Endometrium (tissue), 2 donors: ENCODE results near the gene CASP3.
"Not testable (repeated sequence)": the region's sequence is repeated elsewhere in the genome, so short reads cannot be mapped to it uniquely, and the experiment has no call there.

Experiments
- FAIRE-seq: peaks from 2 replicates; lab custom pipeline; 2012; peaks lifted over from hg19 to GRCh38; lab: Jason Lieb, UNC
- donor health status: control.
- donor health status: control.

The CASP3 gene

DNA sequence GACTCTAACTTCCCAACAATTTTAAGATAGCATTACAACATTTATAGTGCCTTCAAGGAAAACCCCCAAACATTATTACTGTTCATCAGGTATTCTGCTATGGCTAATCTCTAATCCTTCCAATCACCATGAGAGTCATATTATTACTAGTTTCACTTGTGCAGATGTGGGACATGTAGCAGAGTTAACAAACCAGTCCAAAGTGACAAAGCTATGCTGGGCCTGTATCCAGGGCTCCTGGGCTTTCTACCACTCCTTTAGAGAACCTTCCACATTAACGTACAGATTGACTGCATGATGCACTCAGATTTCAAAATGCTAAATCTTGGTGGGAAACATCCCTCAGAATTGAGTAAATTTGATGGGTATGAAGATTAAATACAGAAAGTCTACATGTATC lies 16.4 kb downstream of the CASP3 start:
- FAIRE-seq, result no peak

DNA sequence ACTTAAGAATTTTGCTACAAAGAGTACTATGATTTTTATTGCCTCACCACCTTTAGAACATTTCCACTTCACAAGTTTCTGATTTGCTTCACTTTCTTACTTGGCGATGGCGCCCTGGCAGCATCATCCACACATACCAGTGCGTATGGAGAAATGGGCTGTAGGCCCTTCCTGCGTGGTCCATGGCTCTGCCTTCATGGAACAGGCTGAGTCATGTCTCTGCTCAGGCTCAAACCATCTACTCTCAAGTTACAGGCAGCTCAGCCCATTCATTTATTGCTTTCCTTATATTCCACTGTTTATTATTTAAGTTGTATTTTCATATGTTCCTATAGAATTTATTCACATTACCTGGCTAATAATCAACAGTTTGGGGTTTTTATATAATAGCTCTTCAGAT lies 21.1 kb downstream of the CASP3 start:
- no peak for FAIRE-seq

DNA sequence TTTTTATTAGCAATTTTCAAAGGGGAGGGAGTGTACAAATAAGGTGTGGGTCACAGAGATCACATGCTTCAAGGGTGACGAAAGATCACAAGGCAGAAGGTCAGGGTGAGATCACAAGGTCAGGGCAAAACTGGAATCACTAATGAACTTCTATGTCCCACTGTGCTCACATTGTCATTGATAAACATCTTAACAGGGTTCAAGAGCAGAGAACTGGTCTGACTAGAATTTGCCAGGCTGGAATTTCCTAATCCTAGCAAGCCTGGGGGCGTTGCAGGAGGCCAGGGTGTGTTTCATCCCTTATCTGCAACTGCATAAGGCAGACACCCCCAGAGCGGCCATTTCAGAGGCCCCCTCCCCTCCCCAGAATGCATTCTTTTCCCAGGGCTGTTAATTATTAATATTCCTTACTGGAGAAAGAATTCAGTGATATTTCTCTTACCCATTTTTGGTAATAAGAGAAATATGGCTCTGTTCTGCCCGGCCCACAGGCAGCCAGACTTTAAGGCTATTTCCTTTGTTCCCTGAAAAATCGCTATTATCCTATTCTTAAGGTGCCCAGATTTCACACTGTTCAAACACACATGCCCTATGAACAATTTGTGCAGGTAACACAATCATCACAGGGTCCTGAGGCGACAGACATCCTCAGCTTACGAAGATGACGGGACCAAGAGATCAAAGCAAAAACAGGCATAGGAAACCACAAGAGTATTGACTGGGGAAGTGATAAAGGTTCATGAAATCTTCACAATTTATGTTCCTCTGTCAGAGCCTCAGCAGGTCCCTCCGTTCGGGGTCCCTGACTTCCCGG lies 23.3 kb downstream of the CASP3 start:
- not testable (repeated sequence) for FAIRE-seq

DNA sequence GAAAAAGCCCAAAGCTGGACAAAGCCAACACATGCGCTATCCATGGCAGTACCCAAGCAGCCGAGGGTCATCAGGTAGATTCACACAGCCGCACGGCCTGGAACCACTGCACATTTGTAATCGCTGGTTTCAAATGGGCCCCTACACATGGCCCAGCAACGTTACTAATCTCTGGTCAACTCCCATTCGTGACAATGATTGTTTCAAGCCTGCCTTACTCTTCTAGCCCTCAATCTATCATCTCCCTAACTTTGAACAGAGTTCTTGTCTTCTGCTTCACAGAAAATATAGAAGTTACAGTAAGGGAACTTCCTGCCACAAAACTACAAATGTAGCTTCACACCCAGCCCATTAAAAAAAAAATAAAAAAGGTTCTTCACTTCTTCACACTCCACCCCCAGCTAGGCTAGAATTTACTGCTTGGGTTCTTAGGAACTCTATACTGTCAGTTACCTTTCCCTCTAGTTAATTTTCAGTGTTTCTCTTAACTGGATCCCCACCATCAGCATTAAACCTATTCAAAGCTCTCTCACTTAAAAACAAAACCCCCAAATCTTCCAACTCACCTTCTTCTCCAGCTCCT lies 24.2 kb downstream of the CASP3 start:
- no peak for FAIRE-seq

DNA sequence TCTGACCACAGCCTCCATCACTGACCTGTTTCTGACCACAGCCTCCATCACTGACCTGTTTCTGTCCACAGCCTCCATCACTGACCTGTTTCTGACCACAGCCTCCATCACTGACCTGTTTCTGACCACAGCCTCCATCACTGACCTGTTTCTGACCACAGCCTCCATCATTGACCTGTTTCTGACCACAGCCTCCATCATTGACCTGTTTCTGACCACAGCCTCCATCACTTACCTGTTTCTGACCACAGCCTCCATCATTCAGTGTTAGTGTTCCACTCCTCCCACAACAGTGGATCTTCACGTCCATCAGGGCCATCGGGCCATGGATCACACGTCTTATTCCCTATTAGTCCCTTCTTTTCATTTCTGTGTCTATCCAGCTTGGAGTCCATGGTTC lies 24.7 kb downstream of the CASP3 start:
- FAIRE-seq, result not testable (repeated sequence)

GRCh38 chr4:184621518-184621917 lies 27.7 kb downstream of the CASP3 start:
- FAIRE-seq, result no peak

GRCh38 chr4:184620212-184620867 lies 28.9 kb downstream of the CASP3 start:
- no peak for FAIRE-seq

DNA sequence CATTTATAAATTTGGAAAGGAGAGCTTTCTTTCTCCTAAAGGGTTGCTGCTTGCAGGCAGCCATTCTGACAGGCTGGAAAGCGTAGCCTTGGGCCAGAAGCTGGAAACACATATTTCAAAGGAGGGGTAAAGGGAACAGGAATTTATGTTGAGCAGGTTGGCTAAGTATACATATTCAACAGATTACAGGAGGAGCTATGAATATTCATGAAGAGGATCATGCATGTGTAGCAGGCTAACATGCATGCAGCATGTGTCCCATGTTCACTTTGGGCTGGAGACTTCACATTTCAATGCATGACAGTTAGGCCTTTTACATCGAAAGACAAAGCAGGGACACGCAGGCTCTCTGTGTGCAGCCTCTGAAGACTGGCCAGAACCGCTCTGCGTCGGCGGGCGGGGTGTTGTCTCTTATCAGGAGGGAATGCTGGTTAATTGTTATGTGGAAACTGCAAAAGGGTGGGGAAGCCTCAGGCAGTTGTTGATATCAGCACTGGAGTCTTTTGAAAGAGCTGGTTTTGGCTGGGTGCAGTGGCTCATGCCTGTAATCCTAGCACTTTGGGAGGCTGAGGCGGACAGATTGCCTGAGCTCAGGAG lies 31.5 kb downstream of the CASP3 start:
- FAIRE-seq, result no peak

- FAIRE-seq, result no peak
Measured at GRCh38 chr4:184616633-184617551, 32.4 kb downstream of the CASP3 start.

DNA sequence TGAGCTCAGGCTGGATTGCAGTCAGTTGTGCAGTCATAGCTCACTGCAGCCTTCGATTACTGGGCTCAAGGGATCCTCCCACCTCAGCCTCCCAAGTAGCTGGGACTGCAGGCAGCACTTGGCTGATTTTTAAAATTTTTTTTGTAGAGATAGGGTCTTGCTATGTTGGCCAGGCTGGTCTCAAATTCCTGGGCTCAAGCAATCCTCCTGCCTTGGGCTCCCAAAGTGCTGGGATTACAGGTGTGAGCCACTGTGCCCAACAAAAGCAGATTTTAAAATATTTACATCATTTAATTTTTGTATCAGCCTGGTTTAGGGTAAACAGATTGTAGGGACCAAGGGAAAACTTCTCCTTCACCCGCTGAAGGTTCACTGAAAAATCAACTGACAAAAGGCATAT lies 33.1 kb downstream of the CASP3 start:
- FAIRE-seq, result not testable (repeated sequence)

DNA sequence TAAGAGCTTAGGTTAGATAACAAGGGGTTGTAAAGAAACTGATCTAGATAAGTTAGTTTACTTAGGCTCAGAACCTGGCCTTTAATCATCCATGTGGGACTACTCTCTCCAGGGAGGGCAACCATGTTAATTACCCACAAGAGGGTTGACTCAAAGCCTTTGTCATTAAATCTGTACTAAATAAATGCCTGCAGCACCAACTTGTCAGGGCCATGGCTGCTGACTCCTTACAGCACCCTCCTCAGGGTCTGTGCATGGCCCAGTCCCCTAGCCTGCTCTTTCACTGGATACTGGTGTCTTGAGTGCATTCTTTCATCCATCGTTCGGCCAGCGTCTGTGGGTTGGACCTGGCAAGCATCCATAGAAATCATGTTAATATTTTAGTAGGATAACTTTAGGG lies 34.7 kb downstream of the CASP3 start:
- no peak for FAIRE-seq

DNA sequence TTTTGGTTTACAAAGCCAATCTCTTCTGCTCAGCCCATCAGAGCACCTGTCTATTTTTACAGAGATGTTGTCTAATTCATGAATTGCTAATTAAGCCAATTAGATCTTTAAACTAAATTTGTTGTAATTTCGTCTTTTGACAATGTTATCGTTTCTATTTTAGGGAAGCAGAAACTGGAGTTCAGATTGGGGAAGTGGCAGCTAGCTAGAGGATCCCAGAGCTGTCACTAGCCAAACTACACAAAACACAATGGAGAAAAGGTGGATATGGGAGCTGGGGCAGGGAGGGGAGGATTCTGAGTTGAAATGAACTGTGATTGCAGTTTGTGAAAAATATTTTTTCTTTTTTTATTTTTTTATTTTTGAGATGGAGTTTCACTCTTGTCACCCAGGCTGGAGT lies 35.8 kb downstream of the CASP3 start:
- no peak for FAIRE-seq

DNA sequence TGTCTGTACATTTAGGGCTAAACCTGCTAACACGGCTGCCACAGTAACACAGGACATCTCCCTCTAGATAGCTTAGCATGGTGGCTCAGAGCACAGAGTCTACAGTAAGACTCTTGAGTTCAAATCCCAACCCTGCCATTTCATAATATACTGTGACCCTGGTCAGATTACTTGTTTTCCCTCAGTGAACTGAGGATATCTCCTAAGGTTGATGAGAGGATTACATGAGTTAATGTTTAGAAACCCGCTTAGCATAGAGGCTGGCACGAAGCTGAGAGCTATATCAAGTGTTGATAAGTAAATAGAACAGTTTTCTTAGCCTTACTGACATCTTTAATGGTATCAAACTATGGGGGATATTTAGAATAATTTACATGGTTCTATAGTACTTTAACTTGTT lies 37.2 kb downstream of the CASP3 start:
- no peak for FAIRE-seq

DNA sequence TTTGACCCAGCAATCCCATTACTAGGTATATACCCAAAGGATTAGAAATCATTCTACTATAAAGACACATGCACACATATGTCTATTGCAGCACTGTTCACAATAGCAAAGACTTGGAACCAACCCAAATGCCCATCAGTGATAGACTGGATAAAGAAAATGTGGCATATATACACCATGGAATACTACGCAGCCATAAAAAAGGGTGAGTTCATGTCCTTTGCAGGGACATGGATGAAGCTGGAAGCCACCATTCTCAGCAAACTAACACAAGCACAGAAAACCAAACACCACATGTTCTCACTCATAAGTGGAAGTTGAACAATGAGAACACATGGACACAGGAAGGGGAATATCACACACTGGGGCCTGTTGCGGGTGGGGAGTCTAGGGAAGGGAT lies 41.8 kb downstream of the CASP3 start:
- not testable (repeated sequence) for FAIRE-seq

GRCh38 chr4:184602857-184603256 lies 46.4 kb downstream of the CASP3 start:
- FAIRE-seq, result not testable (repeated sequence)

- FAIRE-seq, result not testable (repeated sequence)
Measured at GRCh38 chr4:184600982-184601381, 48.3 kb downstream of the CASP3 start.

- FAIRE-seq, result no peak
Measured at GRCh38 chr4:184599492-184600135, 49.6 kb downstream of the CASP3 start.

DNA sequence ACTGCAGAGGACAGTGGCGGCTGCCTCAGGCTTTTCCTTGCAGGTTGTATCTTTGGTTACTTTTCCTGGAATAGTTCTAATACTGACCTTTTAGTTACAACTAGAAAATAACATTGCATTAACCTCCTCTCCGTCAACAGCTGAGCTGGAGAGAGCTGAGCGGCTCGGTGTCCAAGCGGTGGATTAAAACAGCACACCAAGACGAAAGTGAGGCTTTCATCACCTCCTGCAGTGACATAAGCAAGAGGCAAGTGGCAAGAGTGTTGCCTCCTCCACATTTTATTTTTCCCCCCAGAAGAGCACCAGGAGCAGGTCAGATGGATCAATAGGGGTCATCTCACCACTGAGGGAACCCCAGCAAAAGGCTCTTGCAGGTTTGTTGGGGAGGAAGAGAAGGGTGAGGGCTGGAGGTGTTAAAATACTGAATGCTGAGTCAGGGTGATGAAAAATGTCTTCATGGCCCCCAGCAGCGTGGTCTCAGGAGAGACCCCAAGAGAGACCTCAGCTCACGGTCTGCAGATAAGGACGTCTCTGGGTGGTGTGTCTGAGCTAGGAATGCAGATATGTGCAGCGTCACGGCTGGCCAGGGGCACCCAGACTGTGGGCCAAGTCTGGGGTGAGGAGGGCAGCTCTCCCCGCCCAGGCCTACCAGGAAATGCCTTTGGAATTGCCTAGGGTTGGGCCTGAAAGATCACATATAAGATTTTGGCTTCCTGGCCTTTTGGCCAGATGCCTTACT lies 50.3 kb downstream of the CASP3 start:
- FAIRE-seq, result no peak

DNA sequence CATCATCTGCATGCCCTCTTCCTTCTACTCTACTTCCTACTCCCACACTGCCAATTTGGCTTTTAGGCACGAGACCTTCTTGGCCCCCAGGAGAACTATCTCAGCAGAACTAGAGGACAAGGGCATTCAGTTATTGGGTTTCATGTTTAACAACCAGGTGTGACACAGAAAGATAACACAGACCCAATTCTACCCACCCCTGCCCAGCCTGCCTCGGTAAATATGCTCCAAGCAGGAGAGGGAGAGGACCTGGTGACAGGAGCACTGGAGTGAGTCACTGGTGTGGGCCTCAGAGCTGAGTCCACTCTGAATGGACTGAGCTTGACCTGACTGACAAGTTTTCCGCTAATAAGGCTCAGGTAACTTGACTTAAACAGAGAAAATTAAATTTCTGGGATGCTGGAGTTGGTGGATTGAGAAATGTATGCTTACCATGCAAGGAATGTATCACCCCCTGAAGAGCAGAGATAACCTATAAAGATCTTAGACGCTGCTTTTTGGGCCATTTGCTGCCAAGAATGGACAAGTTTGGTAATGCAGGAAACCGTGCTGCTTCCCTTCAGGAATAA lies 52.5 kb downstream of the CASP3 start:
- no peak for FAIRE-seq

DNA sequence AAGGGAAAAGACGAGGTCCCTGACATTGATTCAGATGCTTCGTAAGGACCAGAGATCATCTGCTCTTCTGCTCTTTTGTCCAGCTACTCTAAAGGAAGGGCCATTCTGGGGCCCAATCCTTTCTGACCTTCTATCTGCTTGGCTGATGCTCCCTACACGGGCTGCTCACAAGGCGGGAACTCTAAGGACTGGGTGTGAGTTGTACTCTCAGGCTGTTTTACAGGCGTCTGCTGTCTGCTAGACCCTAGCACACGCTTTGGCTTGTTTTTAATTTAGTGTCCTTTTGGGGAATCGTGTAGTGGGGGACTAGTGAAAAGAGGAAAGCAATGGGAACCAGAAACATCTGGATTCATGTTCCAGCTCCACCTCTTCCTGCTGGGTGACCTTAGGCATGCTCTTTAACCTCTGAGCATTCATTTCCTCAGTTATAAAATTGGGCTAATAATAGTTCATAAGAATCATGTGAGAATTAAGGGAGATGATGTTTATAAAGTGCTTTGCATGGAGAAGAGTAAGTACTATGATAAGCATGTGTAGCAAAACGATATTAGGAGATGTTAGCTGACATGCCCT lies 53.1 kb downstream of the CASP3 start:
- FAIRE-seq, result no peak
